Trophoblast cell (in vitro differentiated cells and primary cell): ENCODE measurements around the gene TMEM185B. TPM values are rescaled to one million over a fixed set of nuclear protein-coding genes. Genes with fewer than 3 reads are reported as not detected.
A peak's percentile ranks its signal among the peaks of the same experiment; 100 is the strongest.

Experiments used
- DNase-seq, 2 donors: peaks; one replicate each; pipeline ENCODE4 v3.0.0-alpha.2; 2016
- H2AFZ ChIP-seq: 2 replicates; pipeline ENCODE4 v1.6.1; 2013; ENCODE audit warnings: low read length, moderate library complexity, mild to moderate bottlenecking; ENCODE audit not compliant: insufficient read depth, poor library complexity
- H2AK5ac ChIP-seq: 2 replicates; pipeline ENCODE4 v1.6.1; 2013; ENCODE audit warnings: mild to moderate bottlenecking, low read length
- H2BK120ac ChIP-seq: 2 replicates; pipeline ENCODE4 v1.6.1; 2013; ENCODE audit warnings: low read length, mild to moderate bottlenecking, moderate library complexity; ENCODE audit not compliant: insufficient read depth, poor library complexity
- H2BK12ac ChIP-seq: 2 replicates; pipeline ENCODE4 v1.6.1; 2013; ENCODE audit warnings: mild to moderate bottlenecking, low read length, moderate library complexity
- H2BK5ac ChIP-seq: 2 replicates; pipeline ENCODE4 v1.6.1; 2013; ENCODE audit warnings: low read length, low read depth, moderate library complexity, mild to moderate bottlenecking; ENCODE audit not compliant: poor library complexity
- H3K14ac ChIP-seq: 2 replicates; pipeline ENCODE4 v1.6.1; 2013; ENCODE audit warnings: mild to moderate bottlenecking, low read length
- H3K18ac ChIP-seq: 2 replicates; pipeline ENCODE4 v1.6.1; 2013; ENCODE audit warnings: mild to moderate bottlenecking, low read length
- H3K23ac ChIP-seq: 2 replicates; pipeline ENCODE4 v1.6.1; 2013; ENCODE audit warnings: low read length
- H3K27ac ChIP-seq: 2 replicates; pipeline ENCODE4 v1.5.1; 2013; ENCODE audit warnings: low read depth, mild to moderate bottlenecking, inconsistent platforms, low read length, moderate library complexity
- H3K27me3 ChIP-seq: 2 replicates; pipeline ENCODE4 v1.6.1; 2013; ENCODE audit warnings: inconsistent platforms, mild to moderate bottlenecking, low read length, moderate library complexity; ENCODE audit not compliant: insufficient read depth
- H3K36me3 ChIP-seq, 2 experiments: 1 replicate in 1 of 2; 2 replicates in 1 of 2; pipeline ENCODE4 v1.6.1; 2013; ENCODE audit warnings: low read length in 2 of 2, mild to moderate bottlenecking in 2 of 2, moderate library complexity in 1 of 2; ENCODE audit not compliant: insufficient read depth in 2 of 2, control insufficient read depth in 1 of 2
- H3K4ac ChIP-seq: 2 replicates; pipeline ENCODE4 v1.6.1; 2013; ENCODE audit warnings: low read depth, mild to moderate bottlenecking, low read length, moderate library complexity
- H3K4me1 ChIP-seq, 2 experiments: 1 replicate in 1 of 2; 2 replicates in 1 of 2; pipeline ENCODE4 v1.6.1; 2013; ENCODE audit warnings: low read length in 2 of 2, mild to moderate bottlenecking in 2 of 2, moderate library complexity in 1 of 2; ENCODE audit not compliant: insufficient read depth in 2 of 2, control insufficient read depth in 1 of 2
- H3K4me2 ChIP-seq: 2 replicates; pipeline ENCODE4 v1.6.1; 2013; ENCODE audit warnings: inconsistent platforms, mild to moderate bottlenecking, low read length, moderate library complexity
- H3K4me3 ChIP-seq: 2 replicates; pipeline ENCODE4 v1.5.1; 2013; ENCODE audit warnings: mild to moderate bottlenecking, low read depth, low read length, inconsistent platforms
- H3K79me1 ChIP-seq: one replicate; pipeline ENCODE4 v1.6.1; 2013; ENCODE audit warnings: low read length
- H3K79me2 ChIP-seq: 2 replicates; pipeline ENCODE4 v1.6.1; 2013; ENCODE audit warnings: low read length, mild to moderate bottlenecking; ENCODE audit not compliant: control insufficient read depth, insufficient read depth, poor library complexity
- H3K9ac ChIP-seq: 2 replicates; pipeline ENCODE4 v1.6.1; 2013; ENCODE audit warnings: mild to moderate bottlenecking, low read length
- H3K9me3 ChIP-seq: 2 replicates; pipeline ENCODE4 v1.6.1; 2013; ENCODE audit warnings: low read depth, mild to moderate bottlenecking, control low read depth, inconsistent platforms, low read length; ENCODE audit not compliant: insufficient read depth
- H4K12ac ChIP-seq: 2 replicates; pipeline ENCODE4 v1.6.1; 2013; ENCODE audit warnings: low read depth, mild to moderate bottlenecking, low read length, moderate library complexity
- H4K8ac ChIP-seq: 2 replicates; pipeline ENCODE4 v1.6.1; 2013; ENCODE audit warnings: low read depth, mild to moderate bottlenecking, low read length, moderate library complexity
- H4K91ac ChIP-seq: one replicate; pipeline ENCODE4 v1.6.1; 2013; ENCODE audit warnings: low read depth, mild to moderate bottlenecking, low read length, moderate library complexity
- WGBS: extraction: QIAGEN DNeasy Blood & Tissue Kit; methylation state at CpG from one replicate; pipeline ENCODE4 v1.1.7; 2013; ENCODE audit warnings: missing lambda C conversion rate; ENCODE audit not compliant: insufficient read length, insufficient coverage; ENCODE audit errors: extremely low coverage; 5-methylcytosine and 5-hydroxymethylcytosine counted together
- polyA plus RNA-seq: library from polyadenylated mRNA; stranded (reverse); fragments of 200-250 nt; gene quantifications from 2 replicates; pipeline ENCODE4 v1.2.3, GENCODE V29; 2013

Gene TMEM185B
- polyA plus RNA-seq: 10.6 and 10.8 TPM in 2 replicates

GRCh38 chr2:120223034-120223912 lies at the start of gene TMEM185B:
Gene TMEM185B (minus strand): TSS chr2:120223400. CDS start chr2:120222976, 424 bp downstream.
- Histone ChIP-seq H2AFZ (peak within 1 kb of the TSS; percentile 95), H3K4me3 (peak within 1 kb of the TSS; percentile 73), H4K91ac (peak within 1 kb of the TSS; percentile 95), H3K36me3 (no peaks in the 10 kb centered on the region), H3K4me1 (peaks cover 11 to 12% of the 10 kb centered on the region in 2 experiments), H3K79me2 (peaks cover 4% of the 10 kb centered on the region), H4K8ac (peak within 1 kb of the TSS; percentile 95), H3K9me3 (peaks cover 11% of the 10 kb centered on the region), H2AK5ac (no peak within 1 kb of the TSS), H3K23ac (no peak within 1 kb of the TSS), H3K27me3 (peaks cover 2% of the 10 kb centered on the region), H3K9ac (peak within 1 kb of the TSS; percentile 64), H2BK12ac (peak within 1 kb of the TSS; percentile 29), H3K4ac (peak within 1 kb of the TSS; percentile 77), H3K79me1 (peaks cover 8% of the 10 kb centered on the region), H3K27ac (no peak within 1 kb of the TSS), H2BK120ac (peak within 1 kb of the TSS; percentile 93), H3K14ac (peak within 1 kb of the TSS; percentile 89), H2BK5ac (peak within 1 kb of the TSS; percentile 69), H3K18ac (peak within 1 kb of the TSS; percentile 91), H4K12ac (peak within 1 kb of the TSS; percentile 85), H3K4me2 (peak within 1 kb of the TSS; percentile 81)
- no CpG with 5 or more reads among the region's 108 CpGs for WGBS
- DNase-seq: peak; percentile 75 to 88

DNA sequence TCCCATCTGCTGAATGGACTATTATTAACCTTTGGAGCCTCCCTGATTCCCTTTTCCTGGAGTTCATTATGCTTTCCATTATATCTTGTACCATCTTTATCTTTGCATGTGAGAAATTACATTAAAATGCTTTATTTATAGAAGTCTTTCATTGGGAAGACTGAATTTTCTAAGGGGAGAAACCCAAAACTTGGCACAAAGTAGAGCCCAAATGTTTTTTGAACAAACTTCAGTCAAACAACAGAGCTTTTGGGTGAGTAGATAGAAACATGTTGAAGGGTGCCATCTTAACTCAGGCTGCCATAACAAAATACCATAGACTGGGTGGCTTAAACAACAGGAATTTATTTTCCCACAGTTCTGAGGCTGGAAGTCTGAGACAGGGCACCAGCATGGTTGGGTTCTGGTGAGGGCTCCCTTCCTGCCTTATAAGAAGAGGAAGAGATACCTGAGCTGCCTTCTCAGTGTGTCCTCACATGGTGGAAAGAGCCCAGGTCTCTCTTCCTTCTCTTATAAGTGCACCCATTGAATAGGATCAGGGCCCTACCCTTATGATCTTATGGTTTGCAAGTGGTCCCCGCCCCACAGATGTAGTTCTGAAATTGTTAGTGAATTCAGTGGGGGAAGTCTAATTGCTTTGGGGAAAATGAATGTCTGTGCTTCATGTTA lies 48.6 kb upstream of the TMEM185B start:
- no peak overlapping the region for H3K23ac ChIP-seq
- H3K79me2 ChIP-seq: no peaks in the 10 kb centered on the region
- no peak overlapping the region for H3K9ac ChIP-seq
- peaks cover 2% of the 10 kb centered on the region for H3K9me3 ChIP-seq
- H2BK5ac ChIP-seq: no peak overlapping the region
- H3K4me2 ChIP-seq: no peak overlapping the region
- no peak overlapping the region for H4K91ac ChIP-seq
- H3K36me3 ChIP-seq: peaks cover 3% of the 10 kb centered on the region in 2 experiments
- no CpG with 5 or more reads among the region's 1 CpG for WGBS
- H3K79me1 ChIP-seq: no peaks in the 10 kb centered on the region
- no peak overlapping the region for H3K4ac ChIP-seq
- H3K4me3 ChIP-seq: no peak overlapping the region
- no peak overlapping the region for H2BK12ac ChIP-seq
- peak; percentile 85 to 88 for DNase-seq
- peaks cover 2 to 5% of the 10 kb centered on the region in 2 experiments for H3K4me1 ChIP-seq
- no peak overlapping the region for H3K18ac ChIP-seq
- no peak overlapping the region for H3K27ac ChIP-seq
- no peak overlapping the region for H4K12ac ChIP-seq
- H3K14ac ChIP-seq: no peak overlapping the region
- H2BK120ac ChIP-seq: no peak overlapping the region
- no peak overlapping the region for H2AFZ ChIP-seq
- H2AK5ac ChIP-seq: no peak overlapping the region
- no peak overlapping the region for H4K8ac ChIP-seq
- H3K27me3 ChIP-seq: no peaks in the 10 kb centered on the region

- H3K79me1 ChIP-seq: no peaks in the 10 kb centered on the region
- H2AK5ac ChIP-seq: no peak overlapping the region
- peaks cover 3% of the 10 kb centered on the region in 2 experiments for H3K36me3 ChIP-seq
- no peak for DNase-seq
- H2BK5ac ChIP-seq: no peak overlapping the region
- H4K91ac ChIP-seq: no peak overlapping the region
- no peak overlapping the region for H3K4me3 ChIP-seq
- H4K8ac ChIP-seq: no peak overlapping the region
- H3K23ac ChIP-seq: no peak overlapping the region
- no peak overlapping the region for H3K27ac ChIP-seq
- H3K9me3 ChIP-seq: no peaks in the 10 kb centered on the region
- H2AFZ ChIP-seq: no peak overlapping the region
- no peaks in the 10 kb centered on the region for H3K4me1 ChIP-seq
- H3K9ac ChIP-seq: no peak overlapping the region
- no peak overlapping the region for H4K12ac ChIP-seq
- H2BK12ac ChIP-seq: no peak overlapping the region
- no peak overlapping the region for H3K4ac ChIP-seq
- H3K18ac ChIP-seq: no peak overlapping the region
- WGBS: no CpG with 5 or more reads among the region's 1 CpG
- no peaks in the 10 kb centered on the region for H3K79me2 ChIP-seq
- no peak overlapping the region for H3K4me2 ChIP-seq
- no peaks in the 10 kb centered on the region for H3K27me3 ChIP-seq
- H2BK120ac ChIP-seq: no peak overlapping the region
- no peak overlapping the region for H3K14ac ChIP-seq
Measured at GRCh38 chr2:120269816-120270215, 46.6 kb upstream of the TMEM185B start.

DNA sequence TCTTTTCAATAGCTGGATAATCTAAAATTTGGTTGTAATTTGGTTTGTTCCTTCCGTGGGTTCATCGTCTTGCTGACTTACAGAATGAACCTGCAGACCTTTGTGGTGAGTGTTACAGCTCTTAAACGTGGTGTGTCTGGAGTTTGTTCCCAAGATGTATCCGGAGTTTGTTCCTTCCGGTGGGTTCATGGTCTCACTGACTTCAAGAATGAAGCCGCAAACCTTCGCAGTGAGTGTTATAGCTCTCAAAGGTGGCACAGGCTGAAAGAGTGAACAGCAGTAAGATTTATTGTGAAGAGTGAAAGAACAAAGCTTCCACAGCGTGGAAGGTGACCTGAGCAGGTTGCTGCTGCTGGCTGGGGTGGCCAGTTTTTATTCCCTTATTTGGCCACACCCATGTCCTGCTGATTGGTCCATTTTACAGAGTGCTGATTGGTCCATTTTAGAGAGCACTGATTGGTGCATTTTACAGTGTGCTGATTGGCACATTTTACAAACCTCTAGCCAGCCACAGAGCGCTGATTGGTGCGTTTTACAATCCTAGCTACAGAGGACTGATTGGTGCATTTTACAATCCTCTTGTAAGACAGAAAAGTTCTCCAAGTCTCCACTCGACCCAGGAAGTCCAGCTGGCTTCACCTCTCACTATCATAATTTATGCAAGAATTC lies 46.0 kb upstream of the TMEM185B start:
- H2AK5ac ChIP-seq: no peak overlapping the region
- H3K4me1 ChIP-seq: no peaks in the 10 kb centered on the region
- H4K12ac ChIP-seq: no peak overlapping the region
- no peak overlapping the region for H3K18ac ChIP-seq
- no peak overlapping the region for H3K27ac ChIP-seq
- H3K4me3 ChIP-seq: no peak overlapping the region
- H2BK5ac ChIP-seq: no peak overlapping the region
- H3K9ac ChIP-seq: no peak overlapping the region
- H2BK120ac ChIP-seq: no peak overlapping the region
- no peak overlapping the region for H3K4ac ChIP-seq
- no peak for DNase-seq
- no CpG with 5 or more reads among the region's 11 CpGs for WGBS
- no peak overlapping the region for H3K23ac ChIP-seq
- H3K27me3 ChIP-seq: no peaks in the 10 kb centered on the region
- no peak overlapping the region for H3K4me2 ChIP-seq
- no peak overlapping the region for H2AFZ ChIP-seq
- no peaks in the 10 kb centered on the region for H3K9me3 ChIP-seq
- no peak overlapping the region for H3K14ac ChIP-seq
- H4K8ac ChIP-seq: no peak overlapping the region
- no peak overlapping the region for H4K91ac ChIP-seq
- H3K79me1 ChIP-seq: no peaks in the 10 kb centered on the region
- no peak overlapping the region for H2BK12ac ChIP-seq
- H3K79me2 ChIP-seq: no peaks in the 10 kb centered on the region
- H3K36me3 ChIP-seq: peaks cover 3% of the 10 kb centered on the region in 2 experiments
